Right cardiac atrium (tissue), 5 donors: Measurements from ENCODE around the gene PER3. TPM values are rescaled to one million over a fixed set of nuclear protein-coding genes. Genes with fewer than 3 reads are reported as not detected.

Experiments used
- ATAC-seq, 2 donors: fragments of 200-7000 bp; cut with Tn5 transposase; one replicate each; pipeline versions ENCODE4 v1.8.0 to v1.9.1; 2020; ENCODE audit warnings: moderate library complexity in 2 of 2, mild to moderate bottlenecking in 1 of 2
- DNase-seq, 3 donors: peaks; one replicate each; pipeline ENCODE4 v3.0.0-alpha.2; 2020
- H3K27ac ChIP-seq: one replicate; pipeline ENCODE4 v1.5.1; 2013; ENCODE audit warnings: mild to moderate bottlenecking, low read length, control low read depth, moderate library complexity
- H3K27me3 ChIP-seq: one replicate; pipeline ENCODE4 v1.6.1; 2013; ENCODE audit not compliant: control insufficient read depth, insufficient read depth
- H3K4me1 ChIP-seq: one replicate; pipeline ENCODE4 v1.6.1; 2013; ENCODE audit warnings: low read length; ENCODE audit not compliant: control insufficient read depth, insufficient read depth
- H3K4me3 ChIP-seq: one replicate; pipeline ENCODE4 v1.5.1; 2013; ENCODE audit warnings: low read length, control low read depth
- H3K9me3 ChIP-seq: one replicate; pipeline ENCODE4 v1.6.1; 2013; ENCODE audit warnings: low read length; ENCODE audit not compliant: control insufficient read depth
- WGBS: extraction: QIAGEN DNeasy Blood & Tissue Kit; methylation state at CpG from one replicate; pipeline ENCODE4 v1.1.7; 2013; 5-methylcytosine and 5-hydroxymethylcytosine counted together
- intact Hi-C, 4 donors: fragments of 100-400 bp; cut with DNase I; formaldehyde crosslinking; loops; one replicate each; pipeline versions ENCODE4 v1.11.0 to v1.14.0; 2022 to 2023
- polyA plus RNA-seq: library from polyadenylated mRNA; stranded (reverse); fragments of 200-250 nt; gene quantifications from one replicate; pipeline ENCODE4 v1.2.3, GENCODE V29; 2013
- total RNA-seq, 4 donors: library from RNA; stranded (reverse); fragmentation: NEBNext Ultra II Directional; extraction: Animal tissue kit (Norgen Biotek cat#: 25700); gene quantifications; one replicate each; pipeline ENCODE4 v1.2.1, GENCODE V29; 2021
- donor health status: healthy with polysubstance abuse.
- donor health status: DM: no; HTN: yes; CAD: no.
- donor health status: DM: no; HTN: no; CAD: no.
- donor health status: DM: no; HTN: yes; CAD: no; lungs with severe emphysema.
- donor health status: DM: yes; HTN: yes; CAD: no.

The PER3 gene
- total and polyA plus RNA-seq, 5 donors: 11.5 to 28.2 (median 21.9) TPM

- Histone ChIP-seq H3K4me1 (no peaks in the 10 kb centered on the region), H3K4me3 (no peak overlapping the region), H3K9me3 (no peaks in the 10 kb centered on the region), H3K27me3 (no peaks in the 10 kb centered on the region), H3K27ac (no peak overlapping the region)
- intact Hi-C loops: no loop called here
- ATAC-seq (no peak), DNase-seq (no peak)
- WGBS: 81% methylated on average over 11 of the region's 11 CpGs
These were observed 90.0 kb downstream of the PER3 start for GRCh38 chr1:7873801-7874795.

- no peak for ATAC-seq
- no peaks in the 10 kb centered on the region for H3K27me3 ChIP-seq
- H3K27ac ChIP-seq: no peak overlapping the region
- no peak for DNase-seq
- intact Hi-C loops: no loop called here
- H3K4me3 ChIP-seq: no peak overlapping the region
- WGBS: 51% methylated on average over 1 of the region's 1 CpG
- no peaks in the 10 kb centered on the region for H3K4me1 ChIP-seq
- H3K9me3 ChIP-seq: no peaks in the 10 kb centered on the region
These were observed 93.9 kb downstream of the PER3 start for GRCh38 chr1:7878027-7878426.

- no peaks in the 10 kb centered on the region for H3K4me1 ChIP-seq
- H3K27ac ChIP-seq: no peak overlapping the region
- no peaks in the 10 kb centered on the region for H3K9me3 ChIP-seq
- intact Hi-C loops: no loop called here
- H3K27me3 ChIP-seq: no peaks in the 10 kb centered on the region
- ATAC-seq: no peak
- WGBS: 79% methylated on average over 3 of the region's 3 CpGs
- H3K4me3 ChIP-seq: no peak overlapping the region
- no peak for DNase-seq
These were observed 95.1 kb downstream of the PER3 start for GRCh38 chr1:7879228-7879627.

- intact Hi-C loops: no loop called here
- no peaks in the 10 kb centered on the region for H3K9me3 ChIP-seq
- DNase-seq (no peak), ATAC-seq (no peak)
- no peak overlapping the region for H3K4me3 ChIP-seq
- no peaks in the 10 kb centered on the region for H3K4me1 ChIP-seq
- 93% methylated on average over 1 of the region's 1 CpG for WGBS
- no peak overlapping the region for H3K27ac ChIP-seq
- no peaks in the 10 kb centered on the region for H3K27me3 ChIP-seq
These were observed 100.7 kb downstream of the PER3 start for GRCh38 chr1:7884757-7885156.

- Histone ChIP-seq H3K27ac (no peak overlapping the region), H3K27me3 (no peaks in the 10 kb centered on the region), H3K4me1 (no peaks in the 10 kb centered on the region), H3K4me3 (no peak overlapping the region), H3K9me3 (no peaks in the 10 kb centered on the region)
- ATAC-seq (peak in 1 of 2 donors; percentile 24), DNase-seq (peak in 1 of 3 donors; percentile 55)
- 24% methylated on average over 27 of the region's 27 CpGs for WGBS
- intact Hi-C loops: no loop called here
These were observed 101.7 kb downstream of the PER3 start for GRCh38 chr1:7885513-7886404.

GRCh38 chr1:7886405-7886745, 102.3 kb downstream of the PER3 start:
- intact Hi-C loops: no loop called here
- ATAC-seq (no peak), DNase-seq (no peak)
- Histone ChIP-seq H3K27ac (no peak overlapping the region), H3K4me1 (no peaks in the 10 kb centered on the region), H3K9me3 (no peaks in the 10 kb centered on the region), H3K4me3 (no peak overlapping the region), H3K27me3 (no peaks in the 10 kb centered on the region)
- 48% methylated on average over 7 of the region's 7 CpGs for WGBS

- H3K4me1 ChIP-seq: no peaks in the 10 kb centered on the region
- H3K4me3 ChIP-seq: no peak overlapping the region
- no peaks in the 10 kb centered on the region for H3K27me3 ChIP-seq
- no peak overlapping the region for H3K27ac ChIP-seq
- H3K9me3 ChIP-seq: no peaks in the 10 kb centered on the region
- intact Hi-C loops: no loop called here
- no peak for ATAC-seq
- no peak for DNase-seq
- WGBS: 65% methylated on average over 9 of the region's 9 CpGs
These were observed 104.4 kb downstream of the PER3 start for GRCh38 chr1:7888248-7889081.

- Histone ChIP-seq H3K9me3 (no peaks in the 10 kb centered on the region), H3K4me1 (no peaks in the 10 kb centered on the region), H3K27ac (no peak overlapping the region), H3K27me3 (no peaks in the 10 kb centered on the region), H3K4me3 (no peak overlapping the region)
- DNase-seq (no peak), ATAC-seq (no peak)
- intact Hi-C loops: no loop called here
- 97% methylated on average over 2 of the region's 2 CpGs for WGBS
These were observed 106.8 kb downstream of the PER3 start for GRCh38 chr1:7890853-7891252.

- no peaks in the 10 kb centered on the region for H3K9me3 ChIP-seq
These were observed 107.7 kb downstream of the PER3 start for GRCh38 chr1:7891804-7892203.

GRCh38 chr1:7893529-7894180, 109.6 kb downstream of the PER3 start:
- H3K4me1 ChIP-seq: no peaks in the 10 kb centered on the region
- DNase-seq (no peak), ATAC-seq (no peak)
- no peak overlapping the region for H3K27ac ChIP-seq
- H3K27me3 ChIP-seq: no peaks in the 10 kb centered on the region
- 80% methylated on average over 13 of the region's 13 CpGs for WGBS
- H3K4me3 ChIP-seq: no peak overlapping the region
- intact Hi-C loops: no loop called here
- no peaks in the 10 kb centered on the region for H3K9me3 ChIP-seq

More at GRCh38 chr1:7891804-7892203, 107.7 kb downstream of the PER3 start:
- Histone ChIP-seq H3K4me1 (no peaks in the 10 kb centered on the region), H3K4me3 (no peak overlapping the region), H3K27me3 (no peaks in the 10 kb centered on the region), H3K27ac (no peak overlapping the region)
- ATAC-seq (no peak), DNase-seq (no peak)
- intact Hi-C loops: no loop called here
- 64% methylated on average over 9 of the region's 9 CpGs for WGBS
